Measurements from ENCODE around the gene ADGRF3.
"Not testable (repeated sequence)": the region's sequence is repeated elsewhere in the genome, so short reads cannot be mapped to it uniquely, and the experiment has no call there.

ADGRF3 gene

GRCh38 chr2:26340831-26341230 lies 5.8 kb downstream of the ADGRF3 start:
- no peak for TF ChIP-seq CTCF (IDR thresholded peaks at IDR 0.05; ENCODE audit: control insufficient read depth, insufficient read depth, low read depth, low read length, missing control alignments)
- no peak overlapping the region for H3K4me3 ChIP-seq (ENCODE audit: control insufficient read depth, low read depth, low read length)
- DNase-seq (ENCODE audit: low read depth) = no peak

GRCh38 chr2:26337298-26337697 lies 9.3 kb downstream of the ADGRF3 start:
- no peak for DNase-seq (ENCODE audit: low read depth)
- no peak for TF ChIP-seq CTCF (IDR thresholded peaks at IDR 0.05; ENCODE audit: control insufficient read depth, insufficient read depth, low read depth, low read length, missing control alignments)
- no peak overlapping the region for H3K4me3 ChIP-seq (ENCODE audit: control insufficient read depth, low read depth, low read length)

GRCh38 chr2:26336719-26337118 lies 9.9 kb downstream of the ADGRF3 start:
- no peak for DNase-seq (ENCODE audit: low read depth)
- H3K4me3 ChIP-seq (ENCODE audit: control insufficient read depth, low read depth, low read length) = no peak overlapping the region
- TF ChIP-seq CTCF (IDR thresholded peaks at IDR 0.05; ENCODE audit: control insufficient read depth, insufficient read depth, low read depth, low read length, missing control alignments) = no peak

- no peak for TF ChIP-seq CTCF (IDR thresholded peaks at IDR 0.05; ENCODE audit: control insufficient read depth, insufficient read depth, low read depth, low read length, missing control alignments)
- H3K4me3 ChIP-seq (ENCODE audit: control insufficient read depth, low read depth, low read length) = no peak overlapping the region
- DNase-seq (ENCODE audit: low read depth) = no peak
Observed at GRCh38 chr2:26335231-26335630, 11.4 kb downstream of the ADGRF3 start.

GRCh38 chr2:26333293-26333692 lies 13.3 kb downstream of the ADGRF3 start:
- H3K4me3 ChIP-seq (ENCODE audit: control insufficient read depth, low read depth, low read length) = no peak overlapping the region
- no peak for DNase-seq (ENCODE audit: low read depth)
- TF ChIP-seq CTCF (IDR thresholded peaks at IDR 0.05; ENCODE audit: control insufficient read depth, insufficient read depth, low read depth, low read length, missing control alignments) = no peak

GRCh38 chr2:26331321-26331720 lies 15.3 kb downstream of the ADGRF3 start:
- DNase-seq (ENCODE audit: low read depth); H3K4me3 ChIP-seq (ENCODE audit: control insufficient read depth, low read depth, low read length): not testable (repeated sequence)

- no peak for TF ChIP-seq CTCF (IDR thresholded peaks at IDR 0.05; ENCODE audit: control insufficient read depth, insufficient read depth, low read depth, low read length, missing control alignments)
- no peak for DNase-seq (ENCODE audit: low read depth)
- H3K4me3 ChIP-seq (ENCODE audit: control insufficient read depth, low read depth, low read length) = no peak overlapping the region
Observed at GRCh38 chr2:26330604-26331003, 16.0 kb downstream of the ADGRF3 start.
